Stimulated activated CD8-positive, alpha-beta memory T cell treated with anti-CD3 and anti-CD28 coated beads, Interleukin-7, amount 100 ng/mL, for 4 hours (primary cell): Measurements from ENCODE around the gene TSPAN2.

ENCODE experiments used
- DNase-seq, 2 donors: peaks; one replicate each; pipeline ENCODE4 v3.0.0-alpha.2; 2020; ENCODE audit warnings: low read depth in 2 of 2

TSPAN2 gene

DNA sequence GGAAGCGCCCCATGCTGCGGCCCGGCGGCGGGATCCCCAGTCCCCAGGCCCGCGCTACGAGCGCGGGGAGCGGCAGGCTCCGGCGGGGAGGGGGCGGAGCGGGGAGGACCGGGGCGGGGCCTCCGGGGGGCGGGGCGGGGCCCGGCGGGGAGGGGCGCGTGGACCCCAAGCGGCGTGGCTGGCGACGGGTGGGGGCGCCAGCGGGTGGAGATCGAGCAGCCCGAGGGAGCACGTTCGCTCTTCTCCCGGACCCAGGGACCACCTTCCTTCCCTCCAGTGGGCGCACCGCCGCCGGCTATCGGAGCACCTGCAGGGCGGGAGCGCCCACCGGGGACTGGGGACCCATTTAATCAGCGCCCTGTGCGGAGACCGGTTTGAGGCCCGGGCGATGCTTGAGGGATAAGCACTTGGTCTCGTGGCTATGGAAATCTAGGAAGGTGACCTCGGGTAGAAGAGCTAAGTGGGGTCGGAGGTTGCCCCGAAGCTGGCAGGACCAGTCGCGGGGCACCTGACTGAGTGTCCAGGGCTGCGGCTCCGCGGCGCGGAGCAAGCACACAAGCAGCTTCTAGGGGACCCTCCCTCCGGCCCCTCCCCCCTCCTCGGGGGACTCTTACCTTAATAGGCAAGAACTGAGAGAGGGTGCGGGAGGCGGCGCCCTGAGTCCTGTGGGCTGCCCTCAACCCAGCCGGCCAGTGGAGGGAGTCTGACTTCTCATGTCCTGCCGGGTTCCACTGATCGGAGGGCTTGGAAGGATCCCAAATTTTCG is at the start of gene TSPAN2:
TSPAN2 (minus strand) TSS at position 84 of the 766 bp plus-strand sequence; CDS start at position 13, 71 bp downstream.
- DNase-seq, result peak in 1 of 2 donors; percentile 55

DNA sequence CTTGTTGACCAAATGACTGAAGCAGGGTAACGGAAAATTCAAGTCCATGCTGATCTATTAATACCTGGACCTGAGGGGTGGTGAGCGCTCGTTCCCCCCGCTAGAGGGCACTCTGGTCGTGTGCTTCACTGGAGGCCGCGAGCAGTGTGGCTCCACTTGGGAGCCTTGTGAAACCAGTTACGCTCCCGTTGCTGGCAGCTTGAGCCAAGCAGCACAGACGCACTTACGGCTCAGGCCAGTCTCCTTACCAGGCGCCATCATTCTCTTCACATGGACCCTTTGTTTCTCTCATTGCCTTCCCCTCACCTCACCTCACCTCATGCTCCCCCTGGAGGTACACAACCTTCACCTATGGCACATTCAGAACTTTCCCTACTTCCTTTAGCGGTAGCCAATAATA is 49.7 kb upstream of the TSPAN2 start:
- peak; percentile 5 to 26 for DNase-seq

DNA sequence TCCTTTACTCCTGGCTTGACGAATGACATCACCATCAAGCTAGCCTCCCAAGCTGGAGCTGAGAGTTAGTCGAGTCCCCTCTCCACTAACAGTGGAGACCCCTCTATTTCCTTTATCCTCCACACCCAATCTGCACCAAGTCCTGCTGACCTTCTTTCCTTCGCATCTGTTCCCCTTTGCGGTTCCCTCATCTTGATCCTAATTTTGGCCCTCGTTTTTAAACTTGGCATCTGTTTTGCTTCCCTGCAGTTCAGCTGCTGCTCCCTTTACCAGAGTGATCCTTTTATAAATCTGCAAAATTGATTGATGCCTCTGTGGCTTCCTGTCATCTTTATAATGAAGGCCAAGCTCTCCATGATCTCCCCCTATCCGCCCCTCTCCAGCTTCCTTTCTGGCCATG is 49.0 kb upstream of the TSPAN2 start:
- DNase-seq, result no peak

DNA sequence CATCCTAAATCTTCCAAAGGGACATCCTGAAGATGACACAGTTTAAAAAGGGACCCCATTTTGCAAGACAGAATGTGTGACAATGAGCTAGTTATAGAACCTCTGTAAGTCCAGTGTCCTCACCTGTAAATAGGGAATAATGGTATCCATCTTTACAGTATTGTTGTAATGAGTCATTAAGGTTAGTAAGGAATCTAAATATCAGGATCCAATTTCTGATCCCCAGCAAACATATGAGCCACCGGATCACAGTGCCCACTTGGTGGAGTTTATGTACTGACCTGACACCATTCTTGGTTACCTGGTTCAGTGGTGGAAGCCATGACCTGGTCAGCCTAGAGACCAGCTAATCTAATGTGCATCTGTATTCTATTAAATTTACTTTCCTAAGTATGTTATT is 47.9 kb upstream of the TSPAN2 start:
- no peak for DNase-seq

DNA sequence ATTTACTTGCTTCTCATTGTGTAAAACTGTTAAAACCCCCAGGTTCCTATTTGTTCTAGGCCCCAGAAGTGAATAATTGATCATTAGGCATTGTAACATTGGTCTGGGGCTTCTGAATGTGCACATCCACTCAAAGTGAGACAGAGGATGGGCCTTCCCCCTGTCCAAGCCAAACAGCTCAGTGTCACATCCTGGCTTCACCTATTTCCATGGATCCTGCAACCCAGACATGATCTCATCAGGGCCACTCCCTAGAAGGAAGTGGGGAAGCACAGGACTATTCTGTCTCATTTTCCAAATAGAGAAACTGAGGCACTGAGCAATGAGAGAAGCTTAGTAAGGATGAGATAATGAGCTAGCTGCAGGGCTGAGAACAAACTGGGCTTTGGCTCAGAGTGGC is 47.4 kb upstream of the TSPAN2 start:
- no peak for DNase-seq

DNA sequence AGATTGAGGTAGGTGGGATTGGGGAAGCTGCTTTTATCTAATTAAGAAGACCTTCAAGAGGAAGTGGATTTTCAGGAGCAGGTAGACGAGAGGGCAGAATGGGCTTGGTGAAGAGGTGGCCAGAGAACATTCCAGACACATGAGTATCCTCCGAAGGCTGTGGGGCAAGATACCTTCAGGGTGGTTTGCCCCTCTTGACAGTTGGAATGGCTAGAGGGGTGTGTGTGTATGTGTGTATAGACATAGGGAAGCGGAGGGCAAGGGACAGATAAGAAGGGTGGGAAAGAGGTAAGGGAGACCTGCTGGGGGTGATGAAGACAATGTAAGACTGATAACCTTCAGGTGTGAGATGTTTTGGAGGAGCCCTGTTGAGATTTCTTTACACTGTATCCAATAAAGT is 46.8 kb upstream of the TSPAN2 start:
- DNase-seq, result no peak

DNA sequence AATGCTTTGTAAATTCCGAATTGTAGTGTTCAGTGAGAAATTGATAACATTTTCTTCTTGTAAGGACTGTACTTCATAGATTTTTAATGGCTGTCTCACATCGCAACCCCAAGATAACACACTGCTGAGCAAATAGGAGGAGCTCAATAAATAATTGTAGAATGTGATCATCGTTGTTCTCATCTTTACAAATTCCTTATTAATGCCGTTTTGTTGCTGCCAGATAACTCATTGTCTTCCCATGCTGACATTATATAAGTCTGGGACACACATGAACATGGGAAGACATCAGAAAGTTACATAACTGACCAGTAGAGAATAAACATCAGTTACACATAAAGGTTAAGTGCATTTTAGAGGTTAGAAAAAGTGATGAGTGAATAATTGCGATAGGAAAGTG is 46.4 kb upstream of the TSPAN2 start:
- DNase-seq, result no peak

DNA sequence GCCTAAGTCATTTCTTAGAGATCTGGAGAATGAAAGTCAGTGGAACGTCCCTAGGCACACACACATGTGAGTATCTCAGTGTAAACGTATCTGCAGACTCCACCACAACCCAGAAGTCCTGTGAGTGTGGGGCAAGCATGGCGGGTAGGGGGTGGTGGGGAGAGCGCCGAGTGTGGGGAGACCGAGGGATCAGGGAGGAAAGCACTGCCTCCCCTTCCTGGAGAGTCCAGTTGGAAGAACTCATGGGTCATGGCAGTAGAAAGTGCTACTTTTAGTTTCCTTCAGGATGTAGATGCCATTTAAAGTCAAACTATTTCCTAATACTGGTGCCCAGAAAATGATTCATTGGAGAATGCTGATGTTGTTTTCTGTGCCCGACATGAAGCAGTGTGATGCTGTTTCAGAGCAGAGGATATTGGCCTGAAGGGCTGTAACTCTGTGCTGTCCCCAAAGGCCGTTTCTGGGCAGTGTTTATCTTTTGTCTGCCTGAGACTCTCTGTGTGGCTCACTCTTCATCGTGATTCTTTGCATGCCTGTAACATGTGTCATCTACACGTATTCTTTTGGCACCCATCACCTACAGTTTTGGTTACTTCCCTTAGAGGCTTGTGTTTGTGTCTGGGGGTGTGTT is 45.7 kb upstream of the TSPAN2 start:
- DNase-seq, result no peak

DNA sequence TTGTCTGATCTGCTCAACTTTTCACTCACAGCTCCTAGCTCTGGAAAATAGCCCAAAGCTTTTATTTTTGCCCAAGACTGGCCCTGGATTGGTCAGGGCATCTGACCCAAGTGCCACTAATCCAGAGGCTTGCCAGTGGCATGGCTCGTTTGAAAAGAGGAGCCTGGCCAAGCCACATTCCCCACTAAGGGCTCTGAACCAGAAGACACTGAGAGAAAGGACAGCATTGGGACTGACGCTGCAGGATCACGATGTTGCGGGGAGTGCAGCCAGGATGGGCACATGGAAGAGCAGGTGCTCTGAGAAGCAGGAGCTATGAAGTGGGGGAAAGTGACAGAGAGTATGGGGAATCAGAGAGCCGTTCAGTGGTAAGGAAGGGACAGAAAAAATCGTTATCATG is 44.9 kb upstream of the TSPAN2 start:
- no peak for DNase-seq

DNA sequence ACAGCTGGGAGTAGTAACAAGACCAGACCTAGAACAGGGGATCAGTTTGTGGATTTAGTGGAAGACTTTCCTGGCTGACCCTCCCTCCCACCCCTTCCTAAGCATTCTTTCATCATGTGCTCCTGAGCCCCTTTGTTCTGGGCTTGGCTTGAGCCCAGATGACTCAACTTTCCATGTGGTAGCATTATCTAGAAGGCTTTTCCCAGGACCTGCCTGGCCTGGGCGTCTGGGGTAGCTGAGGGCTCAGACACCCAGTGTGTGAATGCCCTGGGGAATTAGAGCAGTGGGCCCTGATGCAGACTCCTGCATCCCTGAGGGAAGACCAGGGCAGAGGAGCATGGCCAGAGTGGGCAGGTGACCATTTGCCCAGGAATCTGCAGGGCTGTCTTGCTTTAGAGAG is 44.1 kb upstream of the TSPAN2 start:
- no peak for DNase-seq

DNA sequence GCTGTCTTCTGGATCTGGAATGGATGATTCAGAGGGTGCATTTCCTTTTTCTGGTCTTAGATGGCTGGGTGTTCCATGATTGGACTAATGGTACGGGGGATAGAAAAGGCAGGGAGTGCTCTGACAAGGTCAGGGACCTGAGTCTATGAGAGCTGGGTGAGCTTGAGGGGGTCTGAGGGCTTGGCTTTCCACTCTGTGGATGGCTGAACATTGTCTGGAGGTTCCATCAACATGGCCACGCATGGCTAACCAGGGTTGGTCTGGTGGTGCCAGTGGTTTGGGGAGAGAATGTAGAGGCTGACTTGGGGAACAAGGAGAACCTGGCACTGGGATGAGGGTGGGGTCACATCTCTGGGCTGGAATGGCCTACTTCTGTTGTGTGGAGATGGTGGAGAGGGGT is 41.5 kb upstream of the TSPAN2 start:
- no peak for DNase-seq

DNA sequence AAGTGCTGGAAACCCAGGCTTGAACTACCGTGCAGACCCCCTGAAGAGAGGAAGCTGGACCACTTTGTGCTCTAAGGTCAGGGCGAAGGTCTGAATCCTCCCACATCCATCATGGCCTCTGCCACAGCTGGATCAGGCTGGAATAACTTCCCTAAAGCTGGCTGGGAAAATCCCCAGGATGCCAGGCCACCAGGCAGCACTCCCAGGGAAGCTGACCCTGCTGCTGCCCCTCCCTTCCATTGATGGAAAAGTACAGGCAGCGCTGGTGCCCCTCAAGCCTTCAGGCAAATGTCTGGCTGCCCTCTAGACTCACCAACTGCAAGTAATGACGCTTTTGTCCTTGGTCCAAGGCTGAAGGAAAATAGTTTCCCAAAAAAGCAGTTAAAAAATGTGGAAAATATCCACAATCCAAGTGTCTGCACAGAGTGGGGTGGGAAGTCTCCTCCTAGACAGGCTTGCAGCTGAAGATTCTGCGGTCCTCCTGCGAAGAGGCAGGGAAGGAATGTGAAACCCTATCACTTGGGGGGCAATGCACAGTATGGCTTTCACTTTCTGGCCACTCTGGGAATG is 39.9 kb upstream of the TSPAN2 start:
- DNase-seq, result no peak

DNA sequence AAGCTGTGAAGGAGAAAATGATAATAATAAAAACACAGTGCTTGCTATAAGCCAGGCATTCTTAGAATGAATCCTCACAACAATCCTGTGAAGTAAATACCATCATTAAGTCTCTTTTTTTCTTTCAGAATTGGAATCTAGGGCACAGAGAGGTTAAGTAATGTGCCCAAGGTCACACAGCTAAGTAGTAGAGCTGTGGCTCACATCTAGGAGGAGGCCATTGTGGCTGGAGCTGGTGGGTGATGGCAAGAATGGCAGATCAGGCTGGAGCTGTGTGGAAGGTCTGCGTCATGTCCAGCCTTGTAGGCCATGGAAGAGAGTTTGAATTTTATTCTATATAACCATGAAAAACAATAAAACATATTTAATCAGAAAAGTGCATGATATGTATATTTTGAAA is 38.2 kb upstream of the TSPAN2 start:
- no peak for DNase-seq

DNA sequence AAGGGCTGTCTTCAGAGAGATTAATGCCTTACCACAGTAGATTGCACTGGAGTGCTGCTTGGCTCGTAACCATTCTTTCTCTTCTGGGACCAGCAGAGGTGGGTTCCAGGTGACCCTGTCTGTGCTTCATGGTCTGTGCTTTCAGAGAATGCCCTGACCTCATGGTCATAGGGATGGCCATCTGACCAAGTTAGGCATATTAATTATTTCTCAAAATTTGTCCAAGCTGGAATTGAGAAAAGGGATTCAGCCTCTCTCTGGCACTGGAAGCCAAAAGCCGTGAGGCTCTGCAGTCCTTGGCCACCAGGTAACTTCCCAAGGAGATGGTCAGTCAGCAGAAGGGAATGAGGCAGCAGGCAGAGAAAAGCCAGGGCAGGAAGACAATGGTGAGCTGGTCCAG is 37.2 kb upstream of the TSPAN2 start:
- no peak for DNase-seq

DNA sequence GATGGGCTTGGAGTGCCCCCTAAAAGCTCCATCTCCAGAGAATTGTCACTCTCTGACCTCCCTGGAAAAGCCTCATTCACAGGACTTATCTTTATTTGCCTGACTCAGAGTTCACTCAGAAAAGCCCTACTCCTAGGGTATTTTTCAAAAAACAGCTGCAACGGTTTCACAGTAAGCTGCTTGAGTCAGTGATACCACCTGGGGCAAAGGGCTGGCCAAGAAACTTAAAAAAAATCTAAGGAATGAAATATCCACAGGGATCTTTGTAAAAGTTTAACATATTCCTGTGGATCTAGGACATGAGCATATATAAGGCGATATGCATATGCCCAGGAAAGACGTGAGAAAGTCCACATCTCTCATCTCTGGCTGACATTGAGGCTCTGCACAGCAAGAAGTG is 33.8 kb upstream of the TSPAN2 start:
- no peak for DNase-seq

DNA sequence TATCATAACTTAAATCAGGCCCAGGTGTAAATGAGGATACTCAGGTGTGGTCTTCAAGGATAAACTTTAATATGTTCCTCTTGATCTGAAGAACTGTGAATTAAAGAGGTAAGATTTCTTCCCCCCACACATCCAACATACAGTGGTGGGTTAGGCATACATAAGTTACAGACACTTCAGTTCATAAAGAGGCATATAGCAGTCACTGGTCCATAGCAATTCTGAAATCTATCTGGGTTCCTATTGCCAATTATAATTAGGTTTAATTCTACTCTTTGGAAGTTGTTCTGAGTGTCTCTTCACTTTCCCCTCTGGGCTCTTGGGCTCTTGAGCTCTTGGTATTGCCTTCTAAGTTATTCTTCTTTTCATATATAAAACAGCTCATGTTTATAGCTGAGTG is 32.5 kb upstream of the TSPAN2 start:
- DNase-seq, result no peak

DNA sequence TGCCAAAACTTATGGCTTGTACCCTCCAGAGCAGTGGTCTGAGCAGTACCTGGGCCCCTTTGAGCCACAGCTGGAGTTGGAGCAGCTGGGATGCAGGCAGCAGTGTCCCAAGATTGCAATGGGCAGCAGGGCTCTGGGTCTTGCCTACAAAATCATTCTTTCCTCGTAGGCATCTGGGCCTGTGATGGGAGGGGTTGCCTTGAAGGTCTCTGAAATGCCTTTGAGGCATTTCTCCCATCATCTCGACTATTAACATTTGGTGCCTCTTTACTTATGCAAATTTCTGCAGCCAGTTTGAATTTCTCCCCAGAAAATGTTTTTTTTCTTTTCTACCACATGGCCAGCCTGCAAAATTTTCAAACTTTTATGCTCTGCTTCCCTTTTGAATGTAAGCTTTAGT is 31.0 kb upstream of the TSPAN2 start:
- no peak for DNase-seq

DNA sequence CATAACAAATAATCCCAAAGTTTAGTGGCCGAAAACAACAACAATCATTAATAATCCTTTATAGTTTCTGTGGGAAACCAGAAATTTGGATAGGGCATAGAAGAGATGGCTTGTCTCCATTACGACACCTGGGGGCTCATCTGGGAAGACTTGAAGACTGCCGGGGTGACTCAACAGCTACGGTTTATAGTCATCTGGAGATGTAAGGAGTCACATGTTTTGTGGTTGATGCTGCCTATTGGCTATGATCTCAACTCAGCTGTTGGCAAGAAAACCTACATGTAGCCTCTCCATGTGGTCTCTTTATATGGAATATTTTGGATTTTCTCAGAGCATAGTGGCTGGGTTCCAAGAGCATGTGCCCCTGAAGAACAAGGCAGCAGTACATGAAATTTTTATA is 29.3 kb upstream of the TSPAN2 start:
- DNase-seq, result no peak

DNA sequence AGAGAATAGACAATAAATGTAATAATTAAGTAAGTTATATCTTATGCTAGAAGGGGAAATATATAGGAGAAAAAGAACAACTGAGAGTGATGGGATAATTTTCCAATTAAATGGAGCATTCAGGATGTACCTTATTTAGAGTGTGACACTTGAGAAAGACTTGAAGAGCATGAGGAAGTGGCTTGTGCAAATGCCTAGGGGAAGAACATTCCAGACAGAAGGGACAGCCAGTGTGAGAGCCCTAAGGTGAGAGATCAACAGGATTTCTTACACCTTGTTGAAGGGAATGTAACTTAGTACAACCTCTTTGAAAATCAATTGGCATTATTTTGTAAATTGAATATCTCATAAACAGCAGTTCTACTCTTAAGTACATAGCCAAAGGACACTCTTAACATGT is 28.8 kb upstream of the TSPAN2 start:
- no peak for DNase-seq

DNA sequence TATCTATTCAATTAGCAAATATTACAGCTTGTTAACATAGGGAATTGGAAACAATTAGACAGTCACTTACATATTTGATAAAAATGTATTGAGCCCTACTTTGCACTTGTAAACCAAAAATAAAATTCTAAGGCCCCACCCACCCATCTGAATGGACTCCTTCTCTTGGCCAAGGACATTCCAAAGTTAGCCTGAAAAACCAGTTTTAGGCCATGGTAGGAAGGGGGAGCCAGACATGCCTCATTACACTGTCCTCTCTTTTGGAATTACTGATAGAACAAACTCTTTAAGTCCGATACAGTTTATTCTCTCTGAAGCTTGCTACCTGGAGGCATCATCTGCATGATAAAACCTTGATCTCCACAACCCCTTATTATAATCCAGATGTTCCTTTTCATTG is 28.0 kb upstream of the TSPAN2 start:
- no peak for DNase-seq

DNA sequence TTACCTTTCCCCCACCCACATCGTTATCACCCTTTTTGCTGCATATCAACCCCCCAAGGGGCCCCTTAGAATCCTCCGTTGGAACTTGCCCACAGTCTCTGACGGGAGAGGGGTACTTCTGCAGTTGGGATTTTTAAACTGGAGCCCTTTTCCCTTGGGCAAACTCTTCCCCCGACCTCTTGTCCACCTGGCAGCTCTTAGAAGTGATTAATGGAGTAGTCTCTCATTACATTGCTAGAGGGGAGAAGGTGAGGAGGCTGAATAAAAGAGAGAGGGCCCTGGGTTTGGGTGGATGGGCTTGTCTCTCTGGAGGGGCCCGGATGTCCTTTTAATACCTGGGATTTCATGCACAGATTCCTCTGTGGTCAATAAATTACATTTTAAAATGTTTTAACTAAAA is 27.2 kb upstream of the TSPAN2 start:
- DNase-seq, result no peak

DNA sequence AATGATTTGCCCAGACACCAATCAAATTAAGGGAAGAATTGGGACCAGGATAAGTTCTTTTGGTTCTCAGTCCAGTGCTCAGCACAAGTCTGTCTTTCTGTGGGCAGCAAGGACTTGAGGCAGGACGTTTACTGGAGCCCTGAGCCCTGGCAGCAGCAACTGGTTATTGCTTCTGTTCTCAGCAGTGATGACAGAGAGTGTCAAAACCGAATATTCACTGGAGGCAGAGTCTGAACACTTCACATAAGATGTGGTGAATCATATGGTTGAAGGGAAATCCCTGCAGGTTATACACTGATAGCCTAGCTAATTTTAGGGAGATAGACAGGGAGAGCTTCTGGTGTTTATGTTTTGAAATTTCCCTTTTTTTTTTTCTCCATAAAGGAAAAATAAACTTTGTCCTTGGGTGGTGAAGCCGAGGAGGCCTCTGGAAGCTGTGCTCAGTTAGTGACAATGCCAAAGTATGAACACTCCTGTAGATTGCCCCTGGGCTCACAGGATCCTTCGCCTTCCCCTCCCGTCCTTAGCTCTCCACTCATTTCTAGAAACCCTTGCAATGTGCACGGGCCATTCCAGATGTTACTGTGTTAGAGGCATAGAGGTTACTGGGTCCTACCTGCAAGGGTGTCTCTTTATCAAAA is 26.3 kb upstream of the TSPAN2 start:
- DNase-seq, result no peak

DNA sequence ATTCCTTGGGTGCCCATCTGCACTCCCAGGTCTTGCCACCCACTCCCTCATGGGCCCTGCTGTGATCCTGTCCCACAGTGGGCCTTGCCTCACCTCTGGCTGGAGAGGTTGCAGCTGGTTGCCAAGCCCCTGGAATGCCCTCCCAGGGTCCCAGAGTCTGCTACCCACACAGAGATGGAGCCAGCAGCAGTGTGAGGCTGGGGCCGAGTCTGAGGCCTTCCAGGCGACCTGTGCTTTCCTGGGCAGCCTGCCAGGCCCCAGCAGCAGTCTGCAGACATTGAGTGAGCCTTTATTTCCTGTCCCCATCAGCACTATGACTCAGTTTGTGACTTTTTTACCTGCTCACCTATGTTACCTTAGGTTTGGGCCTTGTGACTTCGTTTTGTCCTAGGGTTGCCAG is 25.0 kb upstream of the TSPAN2 start:
- DNase-seq, result no peak
